ENCODE results near the gene GP2. TPM values are rescaled to one million over a fixed set of nuclear protein-coding genes. Genes with fewer than 3 reads are reported as not detected.

GP2 gene
- polyA plus RNA-seq, 1 of the 3 experiments (the other 2 are of a cell fraction), result not detected

DNA sequence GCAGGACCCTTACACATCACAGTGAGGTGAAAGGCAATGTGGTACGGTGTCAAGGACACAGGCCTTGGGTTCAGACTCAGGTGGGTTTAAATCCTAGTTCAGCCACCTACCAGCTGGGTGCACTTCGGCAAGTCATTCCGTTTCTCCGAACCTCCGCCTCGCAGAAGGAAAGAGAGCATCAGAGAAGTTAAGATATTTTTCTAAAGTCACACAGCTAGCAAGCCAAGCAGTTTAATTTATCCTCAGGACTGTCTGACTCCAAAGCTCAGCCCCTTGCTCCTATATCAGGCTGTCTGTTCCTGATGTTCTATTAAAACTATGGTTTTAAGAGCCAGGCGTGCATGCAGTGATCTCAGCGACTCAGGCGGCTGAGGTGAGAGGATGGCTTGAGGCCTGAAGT lies 65.1 kb downstream of the GP2 start:
- ChIA-PET POLR2A (no interaction called here), CTCF (interaction anchor here (1.6 kb wide), 1 partner anchor 38 kb away, joined by 6 read pairs; no protein-coding TSS in a partner anchor)
- WGBS (ENCODE audit: low lambda C conversion rate), result 78% methylated on average over 8 of the region's 9 CpGs
- H3K9ac ChIP-seq, result no peak overlapping the region
- no peak overlapping the region for H3K4me3 ChIP-seq (ENCODE audit: low read depth in 2 of 2, low read length in 1 of 2)
- no peaks in the 10 kb centered on the region for H3K36me3 ChIP-seq (replicated peaks in 1 of 2; ENCODE audit: control insufficient read depth in 1 of 2, insufficient read depth in 2 of 2, low read length in 1 of 2)
- H3K27me3 ChIP-seq (ENCODE audit: insufficient read depth), result no peaks in the 10 kb centered on the region
- H3K27ac ChIP-seq (ENCODE audit: low read depth in 2 of 2, low read length in 1 of 2), result no peak overlapping the region
- H4K20me1 ChIP-seq (ENCODE audit: insufficient read depth), result no peaks in the 10 kb centered on the region
- H3K4me2 ChIP-seq, result no peak overlapping the region
- TF ChIP-seq, protein P1, sequence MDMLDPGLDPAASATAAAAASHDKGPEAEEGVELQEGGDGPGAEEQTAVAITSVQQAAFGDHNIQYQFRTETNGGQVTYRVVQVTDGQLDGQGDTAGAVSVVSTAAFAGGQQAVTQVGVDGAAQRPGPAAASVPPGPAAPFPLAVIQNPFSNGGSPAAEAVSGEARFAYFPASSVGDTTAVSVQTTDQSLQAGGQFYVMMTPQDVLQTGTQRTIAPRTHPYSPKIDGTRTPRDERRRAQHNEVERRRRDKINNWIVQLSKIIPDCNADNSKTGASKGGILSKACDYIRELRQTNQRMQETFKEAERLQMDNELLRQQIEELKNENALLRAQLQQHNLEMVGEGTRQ (IDR thresholded peaks at IDR 0.05; ENCODE audit: borderline replicate concordance, low read depth, low read length), result no peak
- TF ChIP-seq SMC3 (IDR thresholded peaks at IDR 0.05; ENCODE audit: low read depth, low read length) (no peak), FOXM1 (IDR thresholded peaks at IDR 0.05; ENCODE audit: low read depth) (no peak), USF1 (IDR thresholded peaks at IDR 0.05; ENCODE audit: borderline replicate concordance, low read depth) (no peak), NFIC (IDR thresholded peaks at IDR 0.05; ENCODE audit: borderline replicate concordance) (no peak), TAF1 (IDR thresholded peaks at IDR 0.05; ENCODE audit: borderline replicate concordance, low read depth, low read length) (no peak), GATA2 (CRISPR knock-in tag; IDR thresholded peaks at IDR 0.05) (no peak), FOXJ3 (CRISPR knock-in tag; IDR thresholded peaks at IDR 0.05) (no peak), RCOR1 (IDR thresholded peaks at IDR 0.05; ENCODE audit: low read length) (no peak), EZH2phosphoT487 (IDR thresholded peaks at IDR 0.05; ENCODE audit: borderline replicate concordance, low read depth) (no peak), PBX3 (IDR thresholded peaks at IDR 0.05) (no peak), CTCF (IDR thresholded peaks at IDR 0.05) (no peak), RXRA (IDR thresholded peaks at IDR 0.05; ENCODE audit: borderline replicate concordance, low read depth) (no peak), ELF1 (IDR thresholded peaks at IDR 0.05) (no peak)
- TF ChIP-seq, protein P2, sequence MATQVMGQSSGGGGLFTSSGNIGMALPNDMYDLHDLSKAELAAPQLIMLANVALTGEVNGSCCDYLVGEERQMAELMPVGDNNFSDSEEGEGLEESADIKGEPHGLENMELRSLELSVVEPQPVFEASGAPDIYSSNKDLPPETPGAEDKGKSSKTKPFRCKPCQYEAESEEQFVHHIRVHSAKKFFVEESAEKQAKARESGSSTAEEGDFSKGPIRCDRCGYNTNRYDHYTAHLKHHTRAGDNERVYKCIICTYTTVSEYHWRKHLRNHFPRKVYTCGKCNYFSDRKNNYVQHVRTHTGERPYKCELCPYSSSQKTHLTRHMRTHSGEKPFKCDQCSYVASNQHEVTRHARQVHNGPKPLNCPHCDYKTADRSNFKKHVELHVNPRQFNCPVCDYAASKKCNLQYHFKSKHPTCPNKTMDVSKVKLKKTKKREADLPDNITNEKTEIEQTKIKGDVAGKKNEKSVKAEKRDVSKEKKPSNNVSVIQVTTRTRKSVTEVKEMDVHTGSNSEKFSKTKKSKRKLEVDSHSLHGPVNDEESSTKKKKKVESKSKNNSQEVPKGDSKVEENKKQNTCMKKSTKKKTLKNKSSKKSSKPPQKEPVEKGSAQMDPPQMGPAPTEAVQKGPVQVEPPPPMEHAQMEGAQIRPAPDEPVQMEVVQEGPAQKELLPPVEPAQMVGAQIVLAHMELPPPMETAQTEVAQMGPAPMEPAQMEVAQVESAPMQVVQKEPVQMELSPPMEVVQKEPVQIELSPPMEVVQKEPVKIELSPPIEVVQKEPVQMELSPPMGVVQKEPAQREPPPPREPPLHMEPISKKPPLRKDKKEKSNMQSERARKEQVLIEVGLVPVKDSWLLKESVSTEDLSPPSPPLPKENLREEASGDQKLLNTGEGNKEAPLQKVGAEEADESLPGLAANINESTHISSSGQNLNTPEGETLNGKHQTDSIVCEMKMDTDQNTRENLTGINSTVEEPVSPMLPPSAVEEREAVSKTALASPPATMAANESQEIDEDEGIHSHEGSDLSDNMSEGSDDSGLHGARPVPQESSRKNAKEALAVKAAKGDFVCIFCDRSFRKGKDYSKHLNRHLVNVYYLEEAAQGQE (IDR thresholded peaks at IDR 0.05; ENCODE audit: low read depth, low read length), result no peak
- no peak overlapping the region for H2AFZ ChIP-seq (ENCODE audit: low read depth)
- H3F3A ChIP-seq (replicated peaks; ENCODE audit: insufficient read depth), result no peaks in the 10 kb centered on the region
- no peaks in the 10 kb centered on the region for H3K9me2 ChIP-seq
- no peaks in the 10 kb centered on the region for H3K79me2 ChIP-seq (ENCODE audit: insufficient read depth)
- H3K4me1 ChIP-seq (ENCODE audit: control insufficient read depth in 1 of 2, insufficient read depth in 2 of 2, low read depth in 1 of 2, low read length in 1 of 2), result no peaks in the 10 kb centered on the region
- no peaks in the 10 kb centered on the region for H3K9me3 ChIP-seq
- no peak for DNase-seq

Data from SK-N-SH (cell line).